ENCODE data around the gene SUN1. TPM values are rescaled to one million over a fixed set of nuclear protein-coding genes. Genes with fewer than 3 reads are reported as not detected.

The SUN1 gene
- total and polyA plus RNA-seq, 9 of the 15 experiments (the other 6 are each of a cell fraction or from before 2014, with no cell fraction given): 36.8 to 132 (median 62.3) TPM

GRCh38 chr7:862157-862556 is 29.9 kb downstream of the SUN1 start (continued):
- TF ChIP-seq ASH1L (IDR thresholded peaks at IDR 0.05; ENCODE audit: borderline replicate concordance, low read depth, partially characterized antibody) (no peak), UBTF (IDR thresholded peaks at IDR 0.05; ENCODE audit: borderline replicate concordance in 1 of 2, low read depth in 2 of 2, low read length in 2 of 2) (no peak), ZBTB33 (CRISPR knock-in tag; IDR thresholded peaks at IDR 0.05) (no peak), CREM (IDR thresholded peaks at IDR 0.05; ENCODE audit: low read depth) (no peak)

- FAIRE-seq: no peak
- Histone ChIP-seq H2AFZ (ENCODE audit: low read depth, low read length) (no peak overlapping the region), H3K27me3 (ENCODE audit: control insufficient read depth in 2 of 2, insufficient read depth in 2 of 2, low read length in 2 of 2) (no peaks in the 10 kb centered on the region), H4K20me1 (replicated peaks; ENCODE audit: control insufficient read depth, insufficient read depth, low read length) (0 out of 2 replicates have a peak, but pooled peaks cover 5% of the 10 kb centered on the region), H3K27ac (ENCODE audit: extremely low read depth, low read depth, low read length) (no peak overlapping the region), H3K9me3 (replicated peaks; ENCODE audit: control insufficient read depth, insufficient read depth, low read depth, low read length) (no peaks in the 10 kb centered on the region), H3K4me2 (ENCODE audit: insufficient read depth, low read length) (no peak overlapping the region), H3K4me1 (replicated peaks in 1 of 2; ENCODE audit: control insufficient read depth in 2 of 2, insufficient read depth in 2 of 2, low read length in 2 of 2) (peaks cover 14 to 26% of the 10 kb centered on the region in 2 experiments; a peak in 4 of 5 replicates), H3K9me1 (ENCODE audit: control insufficient read depth, insufficient read depth, low read length) (peaks cover 4% of the 10 kb centered on the region), H3K36me3 (ENCODE audit: control insufficient read depth, insufficient read depth, low read length) (peaks cover 84% of the 10 kb centered on the region), H3K4me3 (no peak overlapping the region), H3K79me2 (ENCODE audit: control insufficient read depth, insufficient read depth, low read length) (no peaks in the 10 kb centered on the region), H3K9ac (ENCODE audit: insufficient read depth in 1 of 2, low read depth in 2 of 2, low read length in 2 of 2) (no peak overlapping the region)
- POLR2A ChIA-PET: interaction anchor here (0.9 to 1.3 kb wide), 2 partner anchors 10 to 162 kb away, joined by 3 read pairs; no protein-coding TSS in a partner anchor
- 91% methylated on average over 9 of the region's 16 CpGs for WGBS (ENCODE audit: insufficient coverage, low coverage, missing lambda C conversion rate)
- in situ Hi-C loops (cut with MboI) (no loop called here), intact Hi-C loops (cut with micrococcal nuclease) (no loop called here)
- no peak for ATAC-seq
- CTCF ChIA-PET (ENCODE audit: low intra/inter-chr PET ratio): no interaction called here
- TF ChIP-seq ZNF830 (CRISPR knock-in tag; IDR thresholded peaks at IDR 0.05) (no peak), ZNF717 (CRISPR knock-in tag; IDR thresholded peaks at IDR 0.05) (no peak), RNF2 (IDR thresholded peaks at IDR 0.05) (no peak)
- BruUV-seq (replicated peaks): no TSS peak
- no peak for DNase-seq (ENCODE audit: extremely low read depth in 1 of 4, low spot score in 3 of 4)
Measured at GRCh38 chr7:863106-863505, 30.8 kb downstream of the SUN1 start.
